Measurements from ENCODE around the gene HOXC5.

GRCh38 chr12:54008260-54008552 is 24.6 kb upstream of the HOXC5 start:
- TF ChIP-seq POLR2A (IDR thresholded peaks at IDR 0.05) (no peak), CTCF (IDR thresholded peaks at IDR 0.05) (no peak), EP300 (IDR thresholded peaks at IDR 0.05) (no peak), POLR2AphosphoS5 (IDR thresholded peaks at IDR 0.05) (no peak)
